SIG-M5 (cell line): ENCODE measurements around the gene MCF2L2.
"Not testable (repeated sequence)": the region's sequence is repeated elsewhere in the genome, so short reads cannot be mapped to it uniquely, and the experiment has no call there.

Experiments used
- DNase-seq: peaks from one replicate; lab custom pipeline; 2025; lab: John Stamatoyannopoulos, UW

Gene MCF2L2

GRCh38 chr3:183203670-183204069 is 224.7 kb downstream of the MCF2L2 start:
- no peak for DNase-seq

- DNase-seq = no peak
Observed at GRCh38 chr3:183202004-183202722, 226.3 kb downstream of the MCF2L2 start.

- DNase-seq = no peak
Observed at GRCh38 chr3:183198939-183199338, 229.5 kb downstream of the MCF2L2 start.

GRCh38 chr3:183197734-183198133 is 230.7 kb downstream of the MCF2L2 start:
- DNase-seq = no peak

GRCh38 chr3:183195266-183195665 is 233.2 kb downstream of the MCF2L2 start:
- no peak for DNase-seq

- DNase-seq = no peak
Observed at GRCh38 chr3:183193762-183194689, 234.4 kb downstream of the MCF2L2 start.

- no peak for DNase-seq
Observed at GRCh38 chr3:183192650-183193300, 235.6 kb downstream of the MCF2L2 start.

- no peak for DNase-seq
Observed at GRCh38 chr3:183189641-183190040, 238.8 kb downstream of the MCF2L2 start.

- DNase-seq = no peak
Observed at GRCh38 chr3:183188895-183189462, 239.4 kb downstream of the MCF2L2 start.

- no peak for DNase-seq
Observed at GRCh38 chr3:183185696-183186095, 242.7 kb downstream of the MCF2L2 start.

GRCh38 chr3:183182732-183183610 is 245.4 kb downstream of the MCF2L2 start:
- no peak for DNase-seq

- DNase-seq = no peak
Observed at GRCh38 chr3:183182073-183182472, 246.3 kb downstream of the MCF2L2 start.

- DNase-seq = no peak
Observed at GRCh38 chr3:183181606-183182005, 246.8 kb downstream of the MCF2L2 start.

GRCh38 chr3:183180784-183181295 is 247.6 kb downstream of the MCF2L2 start:
- no peak for DNase-seq

- no peak for DNase-seq
Observed at GRCh38 chr3:183180110-183180783, 248.2 kb downstream of the MCF2L2 start.

- not testable (repeated sequence) for DNase-seq
Observed at GRCh38 chr3:183179550-183179908, 248.9 kb downstream of the MCF2L2 start.

GRCh38 chr3:183178833-183179549 is 249.4 kb downstream of the MCF2L2 start:
- no peak for DNase-seq

GRCh38 chr3:183178512-183178832 is 249.9 kb downstream of the MCF2L2 start:
- DNase-seq = no peak

- no peak for DNase-seq
Observed at GRCh38 chr3:183172051-183172639, 256.3 kb downstream of the MCF2L2 start.

- not testable (repeated sequence) for DNase-seq
Observed at GRCh38 chr3:183167975-183168374, 260.4 kb downstream of the MCF2L2 start.
